ENCODE data around the gene ARIH2. TPM values are rescaled to one million over a fixed set of nuclear protein-coding genes. Genes with fewer than 3 reads are reported as not detected.
A peak's percentile ranks its signal among the peaks of the same experiment; 100 is the strongest.

The ARIH2 gene
- total RNA-seq, 1 experiment from 2014 or later = 143 TPM

DNA sequence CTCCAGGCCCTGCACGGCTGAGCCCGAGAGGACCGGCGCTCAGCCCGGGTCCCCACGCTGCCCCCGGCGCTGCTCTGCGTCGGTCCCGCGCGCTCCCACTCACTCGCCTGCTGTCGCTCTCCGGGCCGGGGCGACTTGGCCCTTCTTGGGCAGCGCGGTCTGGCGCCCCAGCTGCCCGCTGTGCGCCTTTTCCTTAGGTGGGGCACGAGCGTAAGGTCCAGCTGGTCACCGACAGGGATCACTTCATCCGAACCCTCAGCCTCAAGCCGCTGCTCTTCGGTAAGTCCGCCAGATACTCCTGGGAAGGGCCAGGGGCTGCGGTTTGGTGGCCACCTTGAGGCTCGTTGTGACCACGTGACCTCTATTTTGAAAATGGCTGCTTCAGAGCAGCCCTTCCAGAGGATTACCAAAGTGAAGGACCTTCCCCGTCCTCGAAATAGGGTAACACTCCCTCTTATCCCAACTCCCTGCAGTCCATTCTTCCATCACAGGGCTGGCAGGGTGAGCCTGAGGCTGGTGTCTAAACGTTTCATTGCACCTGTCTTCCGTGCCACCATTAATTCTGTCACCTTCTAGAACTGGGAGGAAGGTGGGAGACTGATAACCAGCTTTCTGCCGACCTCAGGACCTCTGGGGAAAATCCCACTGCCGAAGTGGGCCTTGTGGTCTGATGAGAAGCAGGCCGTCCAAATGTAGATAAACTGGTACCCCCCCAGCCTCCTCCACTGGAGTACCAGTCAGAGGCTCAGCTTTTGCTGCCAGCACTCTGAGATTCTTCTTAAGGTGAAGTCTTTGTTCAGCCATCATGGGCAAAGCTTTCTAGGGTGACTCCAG, 72.2 kb downstream of the ARIH2 start:
- no peak for DNase-seq (ENCODE audit: low read depth, low spot score)
- in situ Hi-C loops (cut with HindIII; ENCODE audit: low pct_unique_long_range_greater_than_20kb, low sequenced_read_pairs) = no loop called here

DNA sequence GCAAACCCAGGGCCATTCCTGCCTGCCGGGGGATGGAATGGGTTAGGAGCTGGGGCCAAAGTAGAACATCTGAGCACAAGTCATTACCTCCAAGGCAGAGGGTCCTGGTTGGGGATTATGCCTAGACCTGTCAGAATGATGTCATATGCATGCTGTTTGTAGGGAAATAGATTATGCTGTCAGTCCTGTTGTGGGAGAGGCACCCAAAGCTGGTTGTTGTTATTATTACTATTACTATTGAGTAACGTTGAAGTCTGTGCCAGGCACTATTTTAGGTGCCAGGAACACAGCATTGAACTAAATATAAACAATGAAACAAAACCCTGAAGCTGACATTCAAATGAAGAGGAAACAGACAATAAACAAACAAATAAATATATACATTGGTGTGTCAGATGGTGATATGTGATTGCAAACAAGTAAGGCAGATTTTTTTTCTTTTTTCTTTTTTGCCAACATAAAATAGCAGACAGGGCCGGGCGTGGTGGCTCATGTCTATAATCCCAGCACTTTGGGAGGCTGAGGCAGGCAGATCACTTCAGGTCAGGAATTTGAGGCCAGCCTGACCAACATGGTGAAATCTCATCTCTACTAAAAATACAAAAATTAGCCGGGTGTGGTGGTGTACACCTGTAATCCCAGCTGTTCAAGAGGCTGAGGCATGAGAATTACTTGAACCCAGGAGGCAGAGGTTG, 73.4 kb downstream of the ARIH2 start:
- DNase-seq (ENCODE audit: low read depth, low spot score) = no peak
- in situ Hi-C loops (cut with HindIII; ENCODE audit: low pct_unique_long_range_greater_than_20kb, low sequenced_read_pairs) = no loop called here

- in situ Hi-C loops (cut with HindIII; ENCODE audit: low pct_unique_long_range_greater_than_20kb, low sequenced_read_pairs) = no loop called here
- DNase-seq (ENCODE audit: low read depth, low spot score) = no peak
Measured at GRCh38 chr3:48993834-48994233, 75.2 kb downstream of the ARIH2 start.

DNA sequence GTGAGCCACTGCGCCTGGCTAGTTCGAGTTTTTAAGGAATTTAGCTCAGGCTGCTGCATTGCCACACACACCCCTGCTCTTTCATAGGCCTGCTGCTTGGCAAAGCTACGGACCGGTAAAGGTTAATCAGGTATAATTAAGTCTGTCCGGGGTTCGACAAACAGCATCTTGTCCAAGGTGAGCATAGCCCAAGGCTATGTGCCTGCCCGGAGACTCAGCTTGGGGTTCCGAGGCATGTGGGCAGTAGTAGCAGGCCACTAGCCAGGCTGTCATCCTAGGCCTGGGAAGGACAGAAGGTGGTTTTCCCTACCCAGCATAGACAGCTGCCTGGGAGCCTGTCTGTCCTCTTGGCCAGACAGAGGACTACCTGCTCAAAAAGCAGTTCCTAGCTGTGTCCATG, 78.0 kb downstream of the ARIH2 start:
- DNase-seq (ENCODE audit: low read depth, low spot score) = no peak
- in situ Hi-C loops (cut with HindIII; ENCODE audit: low pct_unique_long_range_greater_than_20kb, low sequenced_read_pairs) = no loop called here

GRCh38 chr3:48997102-48997635, 78.5 kb downstream of the ARIH2 start:
- in situ Hi-C loops (cut with HindIII; ENCODE audit: low pct_unique_long_range_greater_than_20kb, low sequenced_read_pairs) = no loop called here
- DNase-seq (ENCODE audit: low read depth, low spot score) = no peak

GRCh38 chr3:48997714-48998637, 79.3 kb downstream of the ARIH2 start:
- no peak for DNase-seq (ENCODE audit: low read depth, low spot score)
- in situ Hi-C loops (cut with HindIII; ENCODE audit: low pct_unique_long_range_greater_than_20kb, low sequenced_read_pairs) = no loop called here

GRCh38 chr3:48999085-48999858, 80.6 kb downstream of the ARIH2 start:
- in situ Hi-C loops (cut with HindIII; ENCODE audit: low pct_unique_long_range_greater_than_20kb, low sequenced_read_pairs) = no loop called here

GRCh38 chr3:49001155-49001554, 82.5 kb downstream of the ARIH2 start:
- DNase-seq (ENCODE audit: low read depth, low spot score) = no peak
- in situ Hi-C loops (cut with HindIII; ENCODE audit: low pct_unique_long_range_greater_than_20kb, low sequenced_read_pairs) = no loop called here

More at GRCh38 chr3:48999085-48999858, 80.6 kb downstream of the ARIH2 start:
- DNase-seq (ENCODE audit: low read depth, low spot score) = no peak

DNA sequence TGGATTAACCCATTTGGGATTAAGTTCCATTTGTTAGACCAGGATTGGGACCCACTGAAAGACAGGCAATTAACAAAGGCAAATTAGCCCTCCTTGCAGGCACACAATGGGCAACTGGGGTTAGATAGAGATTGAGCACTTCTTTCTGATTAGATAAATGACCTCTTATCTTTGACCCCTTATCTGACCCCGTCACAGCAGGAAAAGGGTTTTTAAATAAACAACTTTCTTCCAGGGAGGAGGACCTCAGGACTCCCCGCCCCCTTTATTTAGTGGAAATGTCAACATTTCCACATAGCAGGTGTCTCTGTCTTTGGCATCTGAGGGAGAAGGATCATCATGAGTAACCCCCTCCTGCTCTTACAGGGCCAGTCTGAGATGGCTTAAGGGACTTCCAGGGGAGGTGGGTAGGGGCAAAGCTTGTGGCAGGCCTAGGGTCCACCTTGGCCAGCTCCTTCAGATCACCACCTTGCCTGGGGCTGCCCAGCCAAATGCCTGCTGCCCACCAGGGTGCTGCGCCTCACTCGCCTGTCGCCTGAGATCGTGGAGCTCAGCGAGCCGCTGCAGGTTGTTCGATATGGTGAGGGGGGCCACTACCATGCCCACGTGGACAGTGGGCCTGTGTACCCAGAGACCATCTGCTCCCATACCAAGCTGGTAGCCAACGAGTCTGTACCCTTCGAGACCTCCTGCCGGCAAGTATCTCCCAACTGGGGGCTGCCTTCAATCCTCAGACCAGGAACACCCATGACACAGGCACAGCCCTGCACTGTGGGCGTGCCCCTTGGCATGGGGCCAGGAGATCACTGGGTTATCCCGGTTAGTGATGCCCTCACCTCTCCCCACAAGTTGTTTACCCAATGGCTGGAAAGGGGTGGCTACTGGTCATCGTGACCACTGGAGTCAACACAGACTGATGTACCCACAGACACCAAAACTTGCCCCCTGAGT, 86.0 kb downstream of the ARIH2 start:
- in situ Hi-C loops (cut with HindIII; ENCODE audit: low pct_unique_long_range_greater_than_20kb, low sequenced_read_pairs) = no loop called here

GRCh38 chr3:49005303-49005680, 86.7 kb downstream of the ARIH2 start:
- in situ Hi-C loops (cut with HindIII; ENCODE audit: low pct_unique_long_range_greater_than_20kb, low sequenced_read_pairs) = no loop called here
- DNase-seq (ENCODE audit: low read depth, low spot score) = no peak

More for the DNA sequence above, 86.0 kb downstream of the ARIH2 start:
- no peak for DNase-seq (ENCODE audit: low read depth, low spot score)

GRCh38 chr3:49005998-49006397, 87.4 kb downstream of the ARIH2 start:
- in situ Hi-C loops (cut with HindIII; ENCODE audit: low pct_unique_long_range_greater_than_20kb, low sequenced_read_pairs) = no loop called here
- no peak for DNase-seq (ENCODE audit: low read depth, low spot score)

GRCh38 chr3:49006408-49007067, 87.9 kb downstream of the ARIH2 start:
- no peak for DNase-seq (ENCODE audit: low read depth, low spot score)
- in situ Hi-C loops (cut with HindIII; ENCODE audit: low pct_unique_long_range_greater_than_20kb, low sequenced_read_pairs) = no loop called here

GRCh38 chr3:49007068-49007770, 88.6 kb downstream of the ARIH2 start, which contains the start of gene WDR6:
Gene WDR6, plus strand, starts transcription at chr3:49007391. Its CDS starts 41 bp downstream, at chr3:49007432.
- DNase-seq (ENCODE audit: low read depth, low spot score) = peak; percentile 92
- in situ Hi-C loops (cut with HindIII; ENCODE audit: low pct_unique_long_range_greater_than_20kb, low sequenced_read_pairs) = no loop called here

- in situ Hi-C loops (cut with HindIII; ENCODE audit: low pct_unique_long_range_greater_than_20kb, low sequenced_read_pairs) = no loop called here
- DNase-seq (ENCODE audit: low read depth, low spot score) = peak; percentile 81
Measured at GRCh38 chr3:49007771-49008528, 89.3 kb downstream of the ARIH2 start.

All from SK-MEL-5 (cell line).